HepG2 (cell line): ENCODE results near the gene CEP20. TPM values are rescaled to one million over a fixed set of nuclear protein-coding genes. Genes with fewer than 3 reads are reported as not detected.

Source experiments
- CENPX ChIP-seq: sonication (generic); formaldehyde crosslinking; IDR thresholded peaks from 2 replicates; pipeline ENCODE4 v1.9.0; 2021; ENCODE audit warnings: mild to moderate bottlenecking, missing genetic modification reagents, moderate library complexity
- CHD2 ChIP-seq: IDR thresholded peaks from 2 replicates; pipeline ENCODE4 v1.6.1; 2011; ENCODE audit warnings: low read depth, low read length, improper control_type of control experiment
- HBP1 ChIP-seq: IDR thresholded peaks from 2 replicates; pipeline ENCODE4 v1.6.1; 2016; ENCODE audit warnings: low read depth, control low read depth
- HDAC1 ChIP-seq: sonication (generic); formaldehyde crosslinking; IDR thresholded peaks from 2 replicates; pipeline ENCODE4 v1.5.1; 2020; ENCODE audit warnings: mild to moderate bottlenecking, missing genetic modification reagents
- KLF15 ChIP-seq: sonication (generic); formaldehyde crosslinking; IDR thresholded peaks from 2 replicates; pipeline ENCODE4 v1.8.1; 2023; ENCODE audit warnings: borderline replicate concordance, mild to moderate bottlenecking, inconsistent platforms, missing genetic modification reagents, mixed read lengths
- MAX ChIP-seq: IDR thresholded peaks from 2 replicates; pipeline ENCODE4 v1.6.1; 2012; ENCODE audit warnings: inconsistent platforms
- MXD4 ChIP-seq: IDR thresholded peaks from 2 replicates; pipeline ENCODE4 v1.6.1; 2016; ENCODE audit warnings: mild to moderate bottlenecking, missing biosample characterization, missing genetic modification reagents
- NFE2L1 ChIP-seq: sonication (generic); formaldehyde crosslinking; IDR thresholded peaks from 2 replicates; pipeline ENCODE4 v1.4.0; 2020; ENCODE audit warnings: missing genetic modification reagents, mild to moderate bottlenecking, borderline replicate concordance
- NFRKB ChIP-seq: fragments of 450-650 bp; IDR thresholded peaks from 2 replicates; pipeline ENCODE4 v1.6.1; 2017
- RFX5 ChIP-seq: IDR thresholded peaks from 2 replicates; pipeline ENCODE4 v1.6.1; 2011; ENCODE audit warnings: low read depth, low read length, improper control_type of control experiment
- RFXANK ChIP-seq: IDR thresholded peaks from 2 replicates; pipeline ENCODE4 v1.6.1; 2016
- RORA ChIP-seq: sonication (generic); formaldehyde crosslinking; IDR thresholded peaks from 2 replicates; pipeline ENCODE4 v1.5.0; 2020; ENCODE audit warnings: mild to moderate bottlenecking, missing genetic modification reagents, moderate library complexity
- TAF15 ChIP-seq: fragments of 200-400 bp; formaldehyde crosslinking; IDR thresholded peaks from one replicate; pipeline ENCODE4 v1.6.1; 2018; ENCODE audit warnings: mild to moderate bottlenecking, low read depth, low read length; ENCODE audit not compliant: poor library complexity, severe bottlenecking
- TBL1XR1 ChIP-seq: fragments of 150-350 bp; IDR thresholded peaks from 2 replicates; pipeline ENCODE4 v1.6.1; 2014; ENCODE audit warnings: borderline replicate concordance, low read length; ENCODE audit not compliant: partially characterized antibody
- TCF12 ChIP-seq, 2 experiments: fragments of 450-650 bp in 1 of 2; sonication (generic) in 1 of 2; formaldehyde crosslinking in 1 of 2; IDR thresholded peaks; 2 replicates each; pipeline versions ENCODE4 v1.6.1 to v1.8.0; 2017 to 2022; ENCODE audit warnings: antibody characterized with exemption in 1 of 2, mild to moderate bottlenecking in 1 of 2, missing genetic modification reagents in 1 of 2, moderate library complexity in 1 of 2
- TIGD3 ChIP-seq: sonication (generic); formaldehyde crosslinking; IDR thresholded peaks from 2 replicates; pipeline ENCODE4 v1.5.1; 2020; ENCODE audit warnings: mild to moderate bottlenecking, missing genetic modification reagents, borderline replicate concordance
- ZBTB42 ChIP-seq: sonication (generic); formaldehyde crosslinking; IDR thresholded peaks from 2 replicates; pipeline ENCODE4 v1.5.0; 2020; ENCODE audit warnings: mild to moderate bottlenecking, missing genetic modification reagents
- ZFP1 ChIP-seq: IDR thresholded peaks from 2 replicates; pipeline ENCODE4 v1.6.1; 2016
- ZFP90 ChIP-seq: sonication (generic); formaldehyde crosslinking; IDR thresholded peaks from 2 replicates; pipeline ENCODE4 v1.8.0; 2022; ENCODE audit warnings: missing genetic modification reagents, mild to moderate bottlenecking, inconsistent platforms, borderline replicate concordance
- ZFYVE20 ChIP-seq: sonication (generic); formaldehyde crosslinking; IDR thresholded peaks from 2 replicates; pipeline ENCODE4 v1.8.0; 2023; ENCODE audit warnings: low read depth, mild to moderate bottlenecking, moderate library complexity, missing genetic modification reagents, borderline replicate concordance
- ZNF143 ChIP-seq: sonication (generic); formaldehyde crosslinking; IDR thresholded peaks from 2 replicates; pipeline ENCODE4 v1.4.0; 2020; ENCODE audit warnings: missing genetic modification reagents
- ZNF205 ChIP-seq: IDR thresholded peaks from 2 replicates; pipeline ENCODE4 v1.6.1; 2018; ENCODE audit warnings: missing biosample characterization, missing genetic modification reagents
- ZNF30 ChIP-seq: sonication (generic); formaldehyde crosslinking; IDR thresholded peaks from 2 replicates; pipeline ENCODE4 v1.5.0; 2020; ENCODE audit warnings: mild to moderate bottlenecking, missing genetic modification reagents
- ZNF431 ChIP-seq: sonication (generic); formaldehyde crosslinking; IDR thresholded peaks from 2 replicates; pipeline ENCODE4 v1.9.0; 2022; ENCODE audit warnings: missing genetic modification reagents, low read depth, mild to moderate bottlenecking, borderline replicate concordance
- ZNF44 ChIP-seq: sonication (generic); formaldehyde crosslinking; IDR thresholded peaks from 2 replicates; pipeline ENCODE4 v1.5.1; 2020; ENCODE audit warnings: mild to moderate bottlenecking, missing genetic modification reagents
- ZNF629 ChIP-seq: sonication (generic); formaldehyde crosslinking; conservative IDR thresholded peaks from 2 replicates; pipeline ENCODE4 v1.5.0; 2020; ENCODE audit warnings: missing genetic modification reagents
- ZNF670 ChIP-seq: sonication (generic); formaldehyde crosslinking; IDR thresholded peaks from 2 replicates; pipeline ENCODE4 v1.8.0; 2022; ENCODE audit warnings: mild to moderate bottlenecking, missing genetic modification reagents, borderline replicate concordance
- ZNF710 ChIP-seq: sonication (generic); formaldehyde crosslinking; IDR thresholded peaks from 2 replicates; pipeline ENCODE4 v1.5.0; 2020; ENCODE audit warnings: mild to moderate bottlenecking, missing genetic modification reagents, borderline replicate concordance
- polyA plus RNA-seq, 8 experiments: library from polyadenylated mRNA; depleted of rRNA in 3 of 8; stranded (reverse) in 7 of 8; unstranded in 1 of 8; fragments of >200 nt; fragmentation: Illumina TruSeq in 4 of 8; extraction: Trizol in 4 of 8; gene quantifications; 2 replicates each; pipeline versions ENCODE4 v1.2.1 to v1.2.3, GENCODE V29; 2011 to 2016; ENCODE audit warnings: low read depth in 4 of 8, missing spikeins in 1 of 8, mixed read lengths in 1 of 8; ENCODE audit not compliant: insufficient read depth in 1 of 8
- total RNA-seq, 5 experiments: library from RNA; depleted of rRNA; stranded (reverse); fragments of >200 nt; fragmentation: Illumina TruSeq; extraction: Trizol; gene quantifications; 2 replicates each; pipeline ENCODE4 v1.2.3, GENCODE V29; 2016; ENCODE audit warnings: low read depth in 1 of 5

Gene CEP20
- total and polyA plus RNA-seq, 2 of the 13 experiments (the other 11 are each of a cell fraction or from before 2014, with no cell fraction given), result 53.0 to 54.1 TPM

- TF ChIP-seq ZNF670 (CRISPR knock-in tag), result no peak
- TF ChIP-seq MAX, result peak; percentile 42
- TF ChIP-seq HBP1 (CRISPR knock-in tag), result no peak
- no peak for TF ChIP-seq CENPX
- no peak for TF ChIP-seq RFX5
- no peak for TF ChIP-seq NFE2L1 (CRISPR knock-in tag)
- TF ChIP-seq ZNF710 (CRISPR knock-in tag), result peak; percentile 7; the same call in 1 of the 2 replicates
- TF ChIP-seq RORA (CRISPR knock-in tag), result no peak
- 0 out of 2 replicates have a peak, but pooled peaks have one; percentile 48 for TF ChIP-seq ZNF143 (CRISPR knock-in tag)
- TF ChIP-seq ZNF431 (CRISPR knock-in tag), result no peak
- TF ChIP-seq TAF15, result no peak
- TF ChIP-seq ZFP90 (CRISPR knock-in tag), result 0 out of 2 replicates have a peak, but pooled peaks have one; percentile 46
- TF ChIP-seq CHD2, result peak; percentile 70
- no peak for TF ChIP-seq NFRKB
- TF ChIP-seq ZBTB42 (CRISPR knock-in tag), result no peak
- no peak for TF ChIP-seq KLF15 (CRISPR knock-in tag)
- no peak for TF ChIP-seq ZNF30 (CRISPR knock-in tag)
- TF ChIP-seq HDAC1 (CRISPR knock-in tag), result peak; percentile 30; the same call in 1 of the 2 replicates
- no peak; the same call in 1 of the 2 replicates for TF ChIP-seq ZNF629 (CRISPR knock-in tag)
- no peak for TF ChIP-seq ZNF44 (CRISPR knock-in tag)
- no peak for TF ChIP-seq TCF12 (IDR thresholded peaks at IDR 0.05)
- TF ChIP-seq TCF12 (CRISPR knock-in tag; IDR thresholded peaks at IDR 0.05), result no peak
- TF ChIP-seq TBL1XR1, result no peak
- no peak for TF ChIP-seq RFXANK (CRISPR knock-in tag)
- TF ChIP-seq ZFP1 (CRISPR knock-in tag), result peak; percentile 75; the same call in 1 of the 2 replicates
- no peak for TF ChIP-seq TIGD3
- TF ChIP-seq MXD4, result no peak
- no peak for TF ChIP-seq ZFYVE20 (CRISPR knock-in tag)
- TF ChIP-seq ZNF205 (CRISPR knock-in tag), result no peak
Observed at GRCh38 chr16:15899538-15900100, 11.2 kb upstream of the CEP20 start (continued).
